Lower lobe of right lung (tissue), 2 donors: ENCODE measurements around the gene GALNTL6. TPM values are rescaled to one million over a fixed set of nuclear protein-coding genes. Genes with fewer than 3 reads are reported as not detected.
"Not testable (repeated sequence)": the region's sequence is repeated elsewhere in the genome, so short reads cannot be mapped to it uniquely, and the experiment has no call there.

Experiments used
- ATAC-seq, 2 donors: fragments of 200-7000 bp; cut with Tn5 transposase; one replicate each; pipeline ENCODE4 v1.9.1; 2020 to 2022; ENCODE audit warnings: mild to moderate bottlenecking in 2 of 2, moderate library complexity in 2 of 2
- DNase-seq: peaks from one replicate; pipeline ENCODE4 v3.0.0-alpha.2; 2020
- H3K27ac ChIP-seq: fragments of 200-600 bp; one replicate; pipeline ENCODE4 v1.8.0; 2022
- H3K27me3 ChIP-seq: fragments of 200-600 bp; one replicate; pipeline ENCODE4 v1.8.0; 2022; ENCODE audit warnings: low read depth
- H3K36me3 ChIP-seq: fragments of 200-600 bp; one replicate; pipeline ENCODE4 v1.8.0; 2022; ENCODE audit warnings: mild to moderate bottlenecking
- H3K4me1 ChIP-seq: fragments of 200-600 bp; one replicate; pipeline ENCODE4 v1.8.0; 2022
- H3K4me3 ChIP-seq: fragments of 200-600 bp; one replicate; pipeline ENCODE4 v1.8.0; 2022; ENCODE audit warnings: mild to moderate bottlenecking
- H3K9me3 ChIP-seq: fragments of 200-600 bp; one replicate; pipeline ENCODE4 v1.8.0; 2022
- CTCF ChIP-seq: fragments of 200-600 bp; IDR thresholded peaks from one replicate; pipeline ENCODE4 v1.8.0; 2022; ENCODE audit warnings: antibody characterized with exemption, mild to moderate bottlenecking
- intact Hi-C: fragments of 100-400 bp; cut with DNase I; formaldehyde crosslinking; loops from one replicate; pipeline ENCODE4 v1.11.0; 2022
- total RNA-seq: library from RNA; stranded (reverse); fragmentation: NEBNext Ultra II Directional; extraction: Animal tissue kit (Norgen Biotek cat#: 25700); gene quantifications from one replicate; pipeline ENCODE4 v1.2.1, GENCODE V29; 2021
- donor health status: DM: no; HTN: yes; CAD: no; lungs with severe emphysema.

GALNTL6 gene
- total RNA-seq, 1 donor from 2014 or later: not detected

- intact Hi-C loops: no loop called here
- Histone ChIP-seq H3K4me1 (no peaks in the 10 kb centered on the region), H3K9me3 (peaks cover 6% of the 10 kb centered on the region), H3K4me3 (no peak overlapping the region), H3K36me3 (no peaks in the 10 kb centered on the region), H3K27ac (no peak overlapping the region), H3K27me3 (no peaks in the 10 kb centered on the region)
- ATAC-seq: no peak
- no peak for DNase-seq
- no peak for TF ChIP-seq CTCF
Observed at GRCh38 chr4:172727631-172728030, 914.4 kb downstream of the GALNTL6 start.

GRCh38 chr4:172733645-172734044, 920.4 kb downstream of the GALNTL6 start:
- peaks cover 25% of the 10 kb centered on the region for H3K9me3 ChIP-seq
- H3K36me3 ChIP-seq, H3K4me1 ChIP-seq, ATAC-seq, intact Hi-C loops, H3K27me3 ChIP-seq, H3K27ac ChIP-seq, DNase-seq, H3K4me3 ChIP-seq: not testable (repeated sequence)

- H3K9me3 ChIP-seq: peaks cover 22% of the 10 kb centered on the region
Observed at GRCh38 chr4:172734555-172734954, 921.4 kb downstream of the GALNTL6 start.

GRCh38 chr4:172736046-172736445, 922.8 kb downstream of the GALNTL6 start:
- ATAC-seq (no peak), DNase-seq (no peak)
- no peaks in the 10 kb centered on the region for H3K4me1 ChIP-seq
- intact Hi-C loops: no loop called here
- no peak for TF ChIP-seq CTCF
- no peak overlapping the region for H3K27ac ChIP-seq
- peaks cover 19% of the 10 kb centered on the region for H3K9me3 ChIP-seq
- no peak overlapping the region for H3K4me3 ChIP-seq
- H3K36me3 ChIP-seq: no peaks in the 10 kb centered on the region
- H3K27me3 ChIP-seq: no peaks in the 10 kb centered on the region

More at GRCh38 chr4:172734555-172734954, 921.4 kb downstream of the GALNTL6 start:
- intact Hi-C loops: no loop called here
- no peak overlapping the region for H3K27ac ChIP-seq
- no peak overlapping the region for H3K4me3 ChIP-seq
- no peak for TF ChIP-seq CTCF
- ATAC-seq (no peak), DNase-seq (no peak)
- no peaks in the 10 kb centered on the region for H3K4me1 ChIP-seq
- no peaks in the 10 kb centered on the region for H3K27me3 ChIP-seq
- no peaks in the 10 kb centered on the region for H3K36me3 ChIP-seq

- Histone ChIP-seq H3K4me3 (no peak overlapping the region), H3K9me3 (peaks cover 10% of the 10 kb centered on the region), H3K4me1 (no peaks in the 10 kb centered on the region), H3K27ac (no peak overlapping the region), H3K27me3 (no peaks in the 10 kb centered on the region), H3K36me3 (no peaks in the 10 kb centered on the region)
- DNase-seq (no peak), ATAC-seq (no peak)
- intact Hi-C loops: no loop called here
- TF ChIP-seq CTCF: no peak
Observed at GRCh38 chr4:172740434-172740833, 927.2 kb downstream of the GALNTL6 start.

- ATAC-seq: no peak
- no peak for TF ChIP-seq CTCF
- DNase-seq: no peak
- H3K27me3 ChIP-seq: no peaks in the 10 kb centered on the region
- no peaks in the 10 kb centered on the region for H3K36me3 ChIP-seq
- intact Hi-C loops: no loop called here
- H3K9me3 ChIP-seq: no peaks in the 10 kb centered on the region
- H3K27ac ChIP-seq: no peak overlapping the region
- H3K4me1 ChIP-seq: no peaks in the 10 kb centered on the region
- no peak overlapping the region for H3K4me3 ChIP-seq
Observed at GRCh38 chr4:172750910-172751309, 937.7 kb downstream of the GALNTL6 start.
